A549 (cell line): ENCODE data around the gene BPIFB3.

ENCODE experiments used
- CTCF ChIP-seq: fragments of >200 bp; sonication (Bioruptor Twin); formaldehyde crosslinking; IDR thresholded peaks from 3 replicates; pipeline ENCODE4 v1.5.1; 2016
- ESRRA ChIP-seq: fragments of 150-350 bp; IDR thresholded peaks from 2 replicates; pipeline ENCODE4 v1.6.1; 2014; ENCODE audit warnings: mild to moderate bottlenecking, low read length, borderline replicate concordance
- FOXS1 ChIP-seq: fragments of 250-450 bp; sonication (Bioruptor Pico); IDR thresholded peaks from 2 replicates; pipeline ENCODE4 v1.5.0; 2020; ENCODE audit warnings: mild to moderate bottlenecking, moderate library complexity
- HDAC2 ChIP-seq: fragments of 200-600 bp; sonication (generic); IDR thresholded peaks from 2 replicates; pipeline ENCODE4 v1.6.1; 2016
- HOXA7 ChIP-seq: fragments of 250-450 bp; sonication (Bioruptor Pico); IDR thresholded peaks from 2 replicates; pipeline ENCODE4 v1.5.0; 2020; ENCODE audit warnings: mild to moderate bottlenecking, moderate library complexity
- KDM1A ChIP-seq: fragments of 200-600 bp; sonication (generic); IDR thresholded peaks from 2 replicates; pipeline ENCODE4 v1.6.1; 2016; ENCODE audit warnings: low read depth, mild to moderate bottlenecking
- MAZ ChIP-seq: fragments of 150-350 bp; IDR thresholded peaks from 2 replicates; pipeline ENCODE4 v1.6.1; 2014; ENCODE audit warnings: antibody characterized with exemption, low read depth, low read length, borderline replicate concordance
- NPAS2 ChIP-seq: fragments of 250-450 bp; sonication (Bioruptor Pico); IDR thresholded peaks from 2 replicates; pipeline ENCODE4 v1.8.0; 2022; ENCODE audit warnings: mild to moderate bottlenecking, moderate library complexity, borderline replicate concordance
- NR3C1 ChIP-seq: fragments of >200 bp; sonication (Bioruptor Twin); formaldehyde crosslinking; IDR thresholded peaks from 3 replicates; pipeline ENCODE4 v1.6.1; 2017
- SMC3 ChIP-seq: fragments of >200 bp; sonication (Bioruptor Twin); formaldehyde crosslinking; IDR thresholded peaks from 3 replicates; pipeline ENCODE4 v1.6.1; 2018; ENCODE audit warnings: inconsistent platforms
- ZFP36 ChIP-seq: fragments of 450-650 bp; IDR thresholded peaks from 2 replicates; pipeline ENCODE4 v1.6.1; 2014; ENCODE audit warnings: borderline replicate concordance; ENCODE audit not compliant: partially characterized antibody

GRCh38 chr20:33108661-33109060, 55.0 kb downstream of the BPIFB3 start:
- TF ChIP-seq CTCF (no peak), MAZ (no peak), SMC3 (no peak), NR3C1 (no peak), KDM1A (no peak), HDAC2 (no peak), ZFP36 (no peak), ESRRA (no peak), NPAS2 (CRISPR knock-in tag) (no peak), FOXS1 (no peak), HOXA7 (CRISPR knock-in tag) (no peak)
